ENCODE measurements around the gene UGT2B28. TPM values are rescaled to one million over a fixed set of nuclear protein-coding genes. Genes with fewer than 3 reads are reported as not detected.
"Not testable (repeated sequence)": the region's sequence is repeated elsewhere in the genome, so short reads cannot be mapped to it uniquely, and the experiment has no call there.

UGT2B28 gene
- not detected for total RNA-seq
- long read RNA-seq: 0 reads

- ATAC-seq; intact Hi-C loops (cut with DNase I, micrococcal nuclease); DNase-seq: not testable (repeated sequence)
Observed at GRCh38 chr4:69280081-69280480, at the start of gene UGT2B28. Gene UGT2B28 (plus strand): TSS chr4:69280475. CDS start chr4:69280501, 26 bp downstream.

- DNase-seq (no peak), ATAC-seq (peak; percentile 70)
- intact Hi-C loops (cut with DNase I, micrococcal nuclease): no loop called here
Observed at GRCh38 chr4:69239092-69239491, 41.2 kb upstream of the UGT2B28 start.

- intact Hi-C loops (cut with DNase I, micrococcal nuclease): loop anchor here in 1 of 2 donors (5.0 kb wide), 1 partner anchor 68 kb away; no protein-coding TSS in a partner anchor
- DNase-seq: peak in 1 of 2 donors; percentile 32
- ATAC-seq: peak; percentile 93
Observed at GRCh38 chr4:69239557-69240168, 40.6 kb upstream of the UGT2B28 start.

- intact Hi-C loops (cut with DNase I, micrococcal nuclease): loop anchor here in 1 of 2 donors (5.0 kb wide), 1 partner anchor 67 kb away; no protein-coding TSS in a partner anchor
Observed at GRCh38 chr4:69240787-69241186, 39.5 kb upstream of the UGT2B28 start.

GRCh38 chr4:69241746-69242145 lies 38.5 kb upstream of the UGT2B28 start:
- intact Hi-C loops (cut with DNase I, micrococcal nuclease): loop anchor here in 1 of 2 donors (5.0 kb wide), 1 partner anchor 66 kb away; no protein-coding TSS in a partner anchor
- DNase-seq, ATAC-seq: not testable (repeated sequence)

More at GRCh38 chr4:69240787-69241186, 39.5 kb upstream of the UGT2B28 start:
- DNase-seq, ATAC-seq: not testable (repeated sequence)

GRCh38 chr4:69242562-69243240 lies 37.6 kb upstream of the UGT2B28 start:
- intact Hi-C loops (cut with DNase I, micrococcal nuclease): loop anchor here in 1 of 2 donors (5.0 kb wide), 1 partner anchor 65 kb away; no protein-coding TSS in a partner anchor
- DNase-seq, ATAC-seq: not testable (repeated sequence)

- DNase-seq; intact Hi-C loops (cut with DNase I, micrococcal nuclease); ATAC-seq: not testable (repeated sequence)
Observed at GRCh38 chr4:69250884-69251283, 29.4 kb upstream of the UGT2B28 start.

- ATAC-seq; intact Hi-C loops (cut with DNase I, micrococcal nuclease); DNase-seq: not testable (repeated sequence)
Observed at GRCh38 chr4:69253147-69253772, 27.0 kb upstream of the UGT2B28 start.

- ATAC-seq; intact Hi-C loops (cut with DNase I, micrococcal nuclease); DNase-seq: not testable (repeated sequence)
Observed at GRCh38 chr4:69268612-69269011, 11.7 kb upstream of the UGT2B28 start.

GRCh38 chr4:69296356-69296755 lies 16.1 kb downstream of the UGT2B28 start:
- ATAC-seq; intact Hi-C loops (cut with DNase I, micrococcal nuclease); DNase-seq: not testable (repeated sequence)

- DNase-seq, ATAC-seq: not testable (repeated sequence)
- intact Hi-C loops (cut with DNase I, micrococcal nuclease): loop anchor here in 1 of 2 donors (5.0 kb wide), 1 partner anchor 66 kb away; no protein-coding TSS in a partner anchor
Observed at GRCh38 chr4:69308426-69309033, 28.3 kb downstream of the UGT2B28 start.

GRCh38 chr4:69309549-69310076 lies 29.3 kb downstream of the UGT2B28 start:
- peak; percentile 88 for ATAC-seq
- DNase-seq: not testable (repeated sequence)
- intact Hi-C loops (cut with DNase I, micrococcal nuclease): loop anchor here in 1 of 2 donors (5.0 to 10.0 kb wide), 2 partner anchors 67 to 575 kb away; no protein-coding TSS in a partner anchor

GRCh38 chr4:69310262-69310661 lies 30.0 kb downstream of the UGT2B28 start:
- DNase-seq: not testable (repeated sequence)
- peak; percentile 82 for ATAC-seq
- intact Hi-C loops (cut with DNase I, micrococcal nuclease): loop anchor here in 1 of 2 donors (10.0 kb wide), 1 partner anchor 575 kb away; no protein-coding TSS in a partner anchor

GRCh38 chr4:69317669-69318298 lies 37.5 kb downstream of the UGT2B28 start:
- peak; percentile 80 for ATAC-seq
- intact Hi-C loops (cut with DNase I, micrococcal nuclease): loop anchor here in 1 of 2 donors (10.0 kb wide), 1 partner anchor 567 kb away; no protein-coding TSS in a partner anchor
- DNase-seq: peak in 1 of 2 donors; percentile 50

- DNase-seq: peak in 1 of 2 donors; percentile 22
- peak; percentile 53 for ATAC-seq
- intact Hi-C loops (cut with DNase I, micrococcal nuclease): no loop called here
Observed at GRCh38 chr4:69321153-69321729, 41.0 kb downstream of the UGT2B28 start.

GRCh38 chr4:69322055-69322454 lies 41.8 kb downstream of the UGT2B28 start:
- intact Hi-C loops (cut with DNase I, micrococcal nuclease): no loop called here
- DNase-seq: no peak
- no peak for ATAC-seq

- ATAC-seq (no peak), DNase-seq (no peak)
- intact Hi-C loops (cut with DNase I, micrococcal nuclease): no loop called here
Observed at GRCh38 chr4:69323284-69323683, 43.0 kb downstream of the UGT2B28 start.

All from left colon (tissue), 2 donors.